H9 (cell line): ENCODE results near the gene RHOU. TPM values are rescaled to one million over a fixed set of nuclear protein-coding genes. Genes with fewer than 3 reads are reported as not detected.

ENCODE experiments used
- DNase-seq: peaks from one replicate; pipeline ENCODE4 v3.0.0-alpha.2; 2017
- H2AFZ ChIP-seq: one replicate; pipeline ENCODE4 v1.6.1; 2013; ENCODE audit warnings: mild to moderate bottlenecking, low read length, control low read depth, moderate library complexity
- H2AK5ac ChIP-seq: 2 replicates; pipeline ENCODE4 v1.6.1; 2013; ENCODE audit warnings: low read length, control low read depth, mixed read lengths; ENCODE audit not compliant: insufficient read length
- H2BK120ac ChIP-seq: one replicate; pipeline ENCODE4 v1.6.1; 2013; ENCODE audit warnings: low read depth, mild to moderate bottlenecking, low read length, control low read depth, inconsistent platforms; ENCODE audit not compliant: poor library complexity, severe bottlenecking
- H2BK12ac ChIP-seq: 2 replicates; pipeline ENCODE4 v1.6.1; 2013; ENCODE audit warnings: low read length, control low read depth, mixed read lengths, low read depth; ENCODE audit not compliant: insufficient read length
- H2BK15ac ChIP-seq: 2 replicates; pipeline ENCODE4 v1.6.1; 2013; ENCODE audit warnings: low read depth, low read length, control low read depth
- H2BK20ac ChIP-seq: one replicate; pipeline ENCODE4 v1.6.1; 2013; ENCODE audit warnings: low read depth, mild to moderate bottlenecking, low read length, control low read depth, inconsistent platforms; ENCODE audit not compliant: poor library complexity, severe bottlenecking
- H2BK5ac ChIP-seq: 2 replicates; pipeline ENCODE4 v1.6.1; 2013; ENCODE audit warnings: low read length, control low read depth, mixed read lengths; ENCODE audit not compliant: insufficient read length
- H3K14ac ChIP-seq: 2 replicates; pipeline ENCODE4 v1.6.1; 2013; ENCODE audit warnings: low read length, control low read depth; ENCODE audit not compliant: insufficient read depth
- H3K18ac ChIP-seq: 2 replicates; pipeline ENCODE4 v1.6.1; 2013; ENCODE audit warnings: low read depth, mild to moderate bottlenecking, mixed read lengths, low read length, control low read depth; ENCODE audit not compliant: insufficient read length
- H3K23ac ChIP-seq: 2 replicates; pipeline ENCODE4 v1.6.1; 2013; ENCODE audit warnings: low read length, control low read depth, mixed read lengths, low read depth; ENCODE audit not compliant: insufficient read length
- H3K23me2 ChIP-seq: 2 replicates; pipeline ENCODE4 v1.6.1; 2013; ENCODE audit warnings: low read depth, mild to moderate bottlenecking, mixed read lengths, low read length, control low read depth; ENCODE audit not compliant: insufficient read length, poor library complexity, severe bottlenecking
- H3K27ac ChIP-seq: 2 replicates; pipeline ENCODE4 v1.5.1; 2013; ENCODE audit warnings: low read length, control low read depth, mixed read lengths, low read depth; ENCODE audit not compliant: insufficient read length
- H3K27me3 ChIP-seq: 2 replicates; pipeline ENCODE4 v1.6.1; 2013; ENCODE audit warnings: low read length, control low read depth, inconsistent platforms; ENCODE audit not compliant: insufficient read depth
- H3K4ac ChIP-seq: 2 replicates; pipeline ENCODE4 v1.6.1; 2013; ENCODE audit warnings: low read depth, mild to moderate bottlenecking, control low read depth, inconsistent platforms, low read length, moderate library complexity
- H3K4me1 ChIP-seq: 2 replicates; pipeline ENCODE4 v1.6.1; 2013; ENCODE audit warnings: low read length, control low read depth, inconsistent platforms; ENCODE audit not compliant: insufficient read depth
- H3K4me2 ChIP-seq: 2 replicates; pipeline ENCODE4 v1.6.1; 2013; ENCODE audit warnings: low read length, control low read depth, mixed read lengths; ENCODE audit not compliant: insufficient read length, insufficient read depth
- H3K56ac ChIP-seq: 2 replicates; pipeline ENCODE4 v1.6.1; 2013; ENCODE audit warnings: low read depth, mild to moderate bottlenecking, mixed read lengths, low read length, control low read depth; ENCODE audit not compliant: insufficient read length
- H3K79me1 ChIP-seq: 2 replicates; pipeline ENCODE4 v1.6.1; 2013; ENCODE audit warnings: low read depth, mild to moderate bottlenecking, moderate library complexity, low read length, control low read depth, inconsistent platforms; ENCODE audit not compliant: insufficient read depth, poor library complexity, severe bottlenecking
- H3K79me2 ChIP-seq: 2 replicates; pipeline ENCODE4 v1.6.1; 2013; ENCODE audit warnings: low read length, control low read depth, inconsistent platforms; ENCODE audit not compliant: insufficient read depth
- H3K9ac ChIP-seq: 2 replicates; pipeline ENCODE4 v1.6.1; 2013; ENCODE audit warnings: low read length, control low read depth, mixed read lengths; ENCODE audit not compliant: insufficient read length; ENCODE audit errors: extremely low read depth
- H3K9me3 ChIP-seq: one replicate; pipeline ENCODE4 v1.6.1; 2013; ENCODE audit warnings: low read depth, low read length, inconsistent platforms; ENCODE audit not compliant: control insufficient read depth
- H3T11ph ChIP-seq: one replicate; pipeline ENCODE4 v1.6.1; 2013; ENCODE audit warnings: mild to moderate bottlenecking, low read length, control low read depth, inconsistent platforms
- H4K20me1 ChIP-seq: one replicate; pipeline ENCODE4 v1.6.1; 2013; ENCODE audit not compliant: control insufficient read depth, insufficient read length, insufficient read depth
- H4K5ac ChIP-seq: 2 replicates; pipeline ENCODE4 v1.6.1; 2013; ENCODE audit warnings: low read depth, mild to moderate bottlenecking, mixed read lengths, low read length, control low read depth; ENCODE audit not compliant: insufficient read length
- H4K8ac ChIP-seq: replicated peaks from 2 replicates; pipeline ENCODE4 v1.6.1; 2013; ENCODE audit warnings: low read length, control low read depth, mixed read lengths, low read depth; ENCODE audit not compliant: insufficient read length
- H4K91ac ChIP-seq: 2 replicates; pipeline ENCODE4 v1.6.1; 2013; ENCODE audit warnings: low read depth, mild to moderate bottlenecking, moderate library complexity, mixed read lengths, low read length, control low read depth; ENCODE audit not compliant: insufficient read length
- H3K27ac Mint-ChIP-seq, 3 experiments: 2 replicates in 2 of 3; 3 replicates in 1 of 3; pipeline ENCODE4 v1.8.0; 2020 to 2021; ENCODE audit warnings: mixed read lengths in 3 of 3, mild to moderate bottlenecking in 1 of 3, moderate library complexity in 1 of 3
- H3K27me3 Mint-ChIP-seq: 2 replicates; pipeline ENCODE4 v1.8.0; 2021; ENCODE audit warnings: low read depth, mild to moderate bottlenecking, moderate library complexity, mixed read lengths
- H3K36me3 Mint-ChIP-seq, 3 experiments: 2 replicates in 2 of 3; 3 replicates in 1 of 3; pipeline ENCODE4 v1.8.0; 2020 to 2021; ENCODE audit warnings: low read depth in 3 of 3, mixed read lengths in 3 of 3; ENCODE audit not compliant: insufficient read depth in 1 of 3
- H3K4me1 Mint-ChIP-seq, 2 experiments: 2 replicates each; pipeline ENCODE4 v1.8.0; 2020; ENCODE audit warnings: mixed read lengths in 2 of 2
- H3K4me3 Mint-ChIP-seq, 2 experiments: 2 replicates in 1 of 2; 3 replicates in 1 of 2; pipeline ENCODE4 v1.8.0; 2020 to 2021; ENCODE audit warnings: mild to moderate bottlenecking in 2 of 2, mixed read lengths in 2 of 2, moderate library complexity in 1 of 2
- H3K9me3 Mint-ChIP-seq, 2 experiments: 2 replicates in 1 of 2; 3 replicates in 1 of 2; pipeline ENCODE4 v1.8.0; 2020; ENCODE audit warnings: mild to moderate bottlenecking in 2 of 2, mixed read lengths in 2 of 2, moderate library complexity in 1 of 2
- WGBS: extraction: QIAGEN DNeasy Blood & Tissue Kit; methylation state at CpG from one replicate; pipeline ENCODE4 v1.1.7; 2013; ENCODE audit warnings: missing lambda C conversion rate, low lambda C conversion rate, mixed read lengths; ENCODE audit not compliant: insufficient read length; ENCODE audit errors: extremely low coverage; 5-methylcytosine and 5-hydroxymethylcytosine counted together
- total RNA-seq: library from RNA; stranded (reverse); gene quantifications from 2 replicates; pipeline ENCODE4 v1.2.1, GENCODE V29; 2021
- TF ChIP-seq, protein P1 (sequence below): fragments of 200-600 bp; sonication (generic); conservative IDR thresholded peaks from 3 replicates; pipeline ENCODE4 v1.8.0; 2021; ENCODE audit warnings: antibody characterized with exemption, mild to moderate bottlenecking

Gene RHOU
- total RNA-seq, 1 experiment from 2014 or later: 3.9 TPM

DNA sequence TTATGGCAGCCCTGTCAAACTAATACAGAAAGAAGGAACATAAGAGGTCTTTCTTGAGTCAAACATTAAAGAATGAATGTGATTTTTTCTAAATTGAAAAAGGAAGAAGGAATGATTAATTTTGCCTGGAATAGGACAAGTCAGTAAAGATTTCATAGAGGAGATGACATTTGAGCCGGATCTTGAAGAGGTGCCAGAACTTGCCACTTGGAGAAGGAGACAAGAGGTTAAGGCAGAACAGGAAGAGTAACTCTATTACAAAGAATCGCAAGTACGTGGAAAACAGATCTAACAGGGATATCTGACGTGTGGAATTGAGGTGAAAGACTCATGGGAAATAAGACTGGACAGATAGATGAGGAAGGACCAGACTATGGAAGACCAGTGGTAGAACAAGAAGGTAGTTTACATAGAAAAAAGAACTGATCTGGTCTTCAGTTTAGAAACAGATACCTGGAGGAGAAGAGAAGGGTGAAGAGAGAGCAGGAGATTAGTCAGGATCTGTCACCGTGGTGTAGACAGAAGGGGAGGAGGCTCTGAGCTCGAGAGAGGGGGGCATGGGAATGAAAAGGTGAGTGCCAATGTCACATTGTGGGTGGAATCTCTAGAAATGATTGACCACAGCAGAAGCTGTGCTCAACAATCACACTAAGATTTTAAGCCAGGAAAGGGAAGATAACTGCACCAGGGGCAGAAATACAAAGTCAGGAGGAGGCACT is 32.5 kb downstream of the RHOU start:
- H3K9ac ChIP-seq: no peak overlapping the region

More for the DNA sequence above, 32.5 kb downstream of the RHOU start:
- Mint-ChIP-seq H3K9me3 (no peaks in the 10 kb centered on the region), H3K4me1 (peaks cover 0 to 3% of the 10 kb centered on the region in 2 experiments; a peak in 1 of 4 replicates), H3K4me3 (no peak overlapping the region), H3K27me3 (peaks cover 26% of the 10 kb centered on the region), H3K36me3 (no peaks in the 10 kb centered on the region), H3K27ac (no peak overlapping the region)
- H4K20me1 ChIP-seq: no peaks in the 10 kb centered on the region
- no peaks in the 10 kb centered on the region for H3K4me1 ChIP-seq
- no peak overlapping the region for H3K4me2 ChIP-seq
- H3K14ac ChIP-seq: no peak overlapping the region
- no peak overlapping the region for H2BK15ac ChIP-seq
- no peak overlapping the region for H3K4ac ChIP-seq
- DNase-seq: no peak
- H3K23me2 ChIP-seq: no peaks in the 10 kb centered on the region
- no peak overlapping the region for H2AFZ ChIP-seq
- WGBS: no CpG with 5 or more reads among the region's 6 CpGs
- H4K5ac ChIP-seq: no peak overlapping the region
- no peaks in the 10 kb centered on the region for H3K27me3 ChIP-seq
- no peak overlapping the region for H2BK5ac ChIP-seq
- H3K79me2 ChIP-seq: no peaks in the 10 kb centered on the region
- H3T11ph ChIP-seq: no peak overlapping the region
- no peak overlapping the region for H3K27ac ChIP-seq
- no peak overlapping the region for H4K91ac ChIP-seq
- H2BK20ac ChIP-seq: no peak overlapping the region
- H3K18ac ChIP-seq: no peak overlapping the region
- no peak overlapping the region for H4K8ac ChIP-seq
- H3K23ac ChIP-seq: no peak overlapping the region
- no peak overlapping the region for H2BK12ac ChIP-seq
- TF ChIP-seq, protein P1, sequence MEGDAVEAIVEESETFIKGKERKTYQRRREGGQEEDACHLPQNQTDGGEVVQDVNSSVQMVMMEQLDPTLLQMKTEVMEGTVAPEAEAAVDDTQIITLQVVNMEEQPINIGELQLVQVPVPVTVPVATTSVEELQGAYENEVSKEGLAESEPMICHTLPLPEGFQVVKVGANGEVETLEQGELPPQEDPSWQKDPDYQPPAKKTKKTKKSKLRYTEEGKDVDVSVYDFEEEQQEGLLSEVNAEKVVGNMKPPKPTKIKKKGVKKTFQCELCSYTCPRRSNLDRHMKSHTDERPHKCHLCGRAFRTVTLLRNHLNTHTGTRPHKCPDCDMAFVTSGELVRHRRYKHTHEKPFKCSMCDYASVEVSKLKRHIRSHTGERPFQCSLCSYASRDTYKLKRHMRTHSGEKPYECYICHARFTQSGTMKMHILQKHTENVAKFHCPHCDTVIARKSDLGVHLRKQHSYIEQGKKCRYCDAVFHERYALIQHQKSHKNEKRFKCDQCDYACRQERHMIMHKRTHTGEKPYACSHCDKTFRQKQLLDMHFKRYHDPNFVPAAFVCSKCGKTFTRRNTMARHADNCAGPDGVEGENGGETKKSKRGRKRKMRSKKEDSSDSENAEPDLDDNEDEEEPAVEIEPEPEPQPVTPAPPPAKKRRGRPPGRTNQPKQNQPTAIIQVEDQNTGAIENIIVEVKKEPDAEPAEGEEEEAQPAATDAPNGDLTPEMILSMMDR: no peak
- H3K79me1 ChIP-seq: no peaks in the 10 kb centered on the region
- no peak overlapping the region for H2BK120ac ChIP-seq
- no peaks in the 10 kb centered on the region for H3K9me3 ChIP-seq
- H3K56ac ChIP-seq: no peak overlapping the region
- no peak overlapping the region for H2AK5ac ChIP-seq
